ENCODE results near the gene FUT3. TPM values are rescaled to one million over a fixed set of nuclear protein-coding genes. Genes with fewer than 3 reads are reported as not detected.
"Not testable (repeated sequence)": the region's sequence is repeated elsewhere in the genome, so short reads cannot be mapped to it uniquely, and the experiment has no call there.

Gene FUT3
- polyA plus RNA-seq, 3 donors, result not detected

DNA sequence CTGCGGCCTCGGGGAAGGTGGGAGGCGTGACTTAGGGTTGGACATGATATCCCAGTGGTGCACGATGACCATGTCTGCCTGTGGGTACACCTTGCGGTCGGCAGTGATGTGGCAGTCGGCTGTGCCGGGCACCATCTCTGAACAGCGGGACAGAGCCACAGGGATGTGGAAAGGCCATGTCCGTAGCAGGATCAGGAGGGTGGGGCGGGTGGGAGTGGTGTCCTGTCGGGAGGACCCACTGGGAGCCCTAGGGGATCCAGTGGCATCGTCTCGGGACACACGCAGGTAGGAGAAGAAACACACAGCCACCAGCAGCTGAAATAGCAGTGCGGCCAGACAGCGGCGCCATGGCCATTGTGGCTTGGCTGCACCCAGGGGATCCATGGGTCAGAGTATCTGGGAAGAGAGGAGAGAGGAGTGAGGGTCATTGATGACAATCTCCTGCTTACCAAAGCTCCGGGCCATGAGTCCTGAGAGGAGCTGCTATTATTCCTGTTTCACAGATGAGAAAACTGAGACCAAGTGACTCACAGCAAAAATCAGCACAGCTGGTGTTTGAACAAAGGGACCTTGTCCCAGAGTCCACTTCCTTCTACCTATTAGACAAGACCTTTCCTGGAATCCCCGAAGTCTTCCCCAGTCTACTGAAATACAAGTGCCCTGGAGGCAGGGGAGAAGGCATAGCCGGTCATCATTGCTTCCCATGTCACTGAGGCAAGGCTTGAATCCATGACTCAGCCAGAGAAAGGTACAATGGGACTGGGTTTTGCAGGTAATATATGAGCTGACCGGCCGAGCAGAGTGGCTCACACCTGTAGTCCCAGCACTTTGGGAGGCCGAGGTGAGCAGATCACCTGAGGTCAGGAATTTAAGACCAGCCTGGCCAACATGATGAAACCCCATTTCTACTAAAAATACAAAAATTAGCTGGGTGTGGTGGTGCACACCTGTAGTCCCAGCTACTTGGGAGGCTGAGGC lies 6.5 kb downstream of the FUT3 start:
- no peaks in the 10 kb centered on the region for H3K36me3 ChIP-seq (replicated peaks in 1 of 2; ENCODE audit: control insufficient read depth in 1 of 2, insufficient read depth in 2 of 2, low read length in 2 of 2)
- H3K27me3 Mint-ChIP-seq (ENCODE audit: low read depth in 3 of 3), result peaks cover 0 to 3% (median 2%) of the 10 kb centered on the region in 3 donors
- no peaks in the 10 kb centered on the region for H3K9me3 ChIP-seq (replicated peaks in 1 of 2; ENCODE audit: control insufficient read depth in 1 of 2, insufficient read depth in 1 of 2, low read length in 2 of 2)
- no peaks in the 10 kb centered on the region for H3K9me3 Mint-ChIP-seq
- no peak overlapping the region for H3K4me3 ChIP-seq (replicated peaks in 1 of 3; ENCODE audit: low read depth in 2 of 3, low read length in 3 of 3)
- H4K20me1 ChIP-seq (ENCODE audit: insufficient read depth, low read length), result no peaks in the 10 kb centered on the region
- H3K36me3 Mint-ChIP-seq, result no peaks in the 10 kb centered on the region
- H3K9ac ChIP-seq (ENCODE audit: insufficient read depth, low read length, poor library complexity, severe bottlenecking), result no peak overlapping the region
- H3K4me2 ChIP-seq (replicated peaks; ENCODE audit: extremely low read depth, low read length, poor library complexity, severe bottlenecking), result no peak overlapping the region
- TF ChIP-seq, protein P1, sequence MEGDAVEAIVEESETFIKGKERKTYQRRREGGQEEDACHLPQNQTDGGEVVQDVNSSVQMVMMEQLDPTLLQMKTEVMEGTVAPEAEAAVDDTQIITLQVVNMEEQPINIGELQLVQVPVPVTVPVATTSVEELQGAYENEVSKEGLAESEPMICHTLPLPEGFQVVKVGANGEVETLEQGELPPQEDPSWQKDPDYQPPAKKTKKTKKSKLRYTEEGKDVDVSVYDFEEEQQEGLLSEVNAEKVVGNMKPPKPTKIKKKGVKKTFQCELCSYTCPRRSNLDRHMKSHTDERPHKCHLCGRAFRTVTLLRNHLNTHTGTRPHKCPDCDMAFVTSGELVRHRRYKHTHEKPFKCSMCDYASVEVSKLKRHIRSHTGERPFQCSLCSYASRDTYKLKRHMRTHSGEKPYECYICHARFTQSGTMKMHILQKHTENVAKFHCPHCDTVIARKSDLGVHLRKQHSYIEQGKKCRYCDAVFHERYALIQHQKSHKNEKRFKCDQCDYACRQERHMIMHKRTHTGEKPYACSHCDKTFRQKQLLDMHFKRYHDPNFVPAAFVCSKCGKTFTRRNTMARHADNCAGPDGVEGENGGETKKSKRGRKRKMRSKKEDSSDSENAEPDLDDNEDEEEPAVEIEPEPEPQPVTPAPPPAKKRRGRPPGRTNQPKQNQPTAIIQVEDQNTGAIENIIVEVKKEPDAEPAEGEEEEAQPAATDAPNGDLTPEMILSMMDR (IDR thresholded peaks at IDR 0.05), result no peak
- peaks cover 1% of the 10 kb centered on the region in 2 donors for H3K4me1 ChIP-seq (ENCODE audit: control insufficient read depth in 1 of 2, insufficient read depth in 2 of 2, low read length in 2 of 2)
- H3K27ac Mint-ChIP-seq, result peak overlapping the region in 1 of 7 donors; percentile 47
- H3K4me3 Mint-ChIP-seq, result no peak overlapping the region
- H3K27me3 ChIP-seq (ENCODE audit: control insufficient read depth in 2 of 2, insufficient read depth in 2 of 2, low read length in 2 of 2), result no peaks in the 10 kb centered on the region
- 89% methylated on average over 17 of the region's 24 CpGs for WGBS (ENCODE audit: insufficient coverage)
- intact Hi-C loops (cut with micrococcal nuclease), result no loop called here
- H3K27ac ChIP-seq (ENCODE audit: low read depth in 1 of 2, low read length in 2 of 2), result no peak overlapping the region
- H3K4me1 Mint-ChIP-seq, result peaks cover 1% of the 10 kb centered on the region
- H3K79me2 ChIP-seq (ENCODE audit: insufficient read depth, low read length), result no peaks in the 10 kb centered on the region
- no peak for DNase-seq
- H2AFZ ChIP-seq (ENCODE audit: insufficient read depth, low read depth, low read length, poor library complexity, severe bottlenecking), result no peak overlapping the region

DNA sequence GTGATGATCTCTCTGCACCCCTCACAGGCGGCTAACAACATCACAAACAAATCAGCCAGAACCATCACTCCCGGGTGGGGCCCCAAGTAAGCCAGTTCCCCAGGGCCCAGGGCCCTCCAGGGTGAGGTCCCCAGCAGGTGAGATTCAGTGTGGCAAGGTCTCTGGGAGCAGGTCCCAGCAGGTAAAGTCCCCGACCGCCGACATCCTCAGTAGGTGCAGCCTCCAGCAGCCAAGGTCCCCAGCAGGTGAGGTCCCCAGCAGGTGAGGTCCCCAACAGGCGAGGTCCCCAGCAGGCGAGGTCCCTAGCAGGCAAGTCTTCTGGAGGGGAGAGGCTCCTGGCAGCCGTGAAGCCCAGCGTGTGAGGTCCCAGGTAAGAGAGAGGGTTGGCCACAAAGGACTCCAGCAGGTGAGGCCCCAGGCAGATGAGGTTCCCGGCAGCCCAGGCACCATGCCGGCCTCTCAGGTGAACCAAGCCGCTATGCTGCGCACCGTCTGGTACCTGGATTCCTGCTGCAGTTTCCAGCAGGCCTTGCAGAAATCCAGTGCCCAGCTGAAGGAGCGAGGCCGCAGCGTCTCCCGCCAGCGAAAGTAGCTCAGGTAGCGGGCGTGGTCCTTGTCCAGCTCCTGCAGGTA lies 7.8 kb downstream of the FUT3 start:
- H4K20me1 ChIP-seq (ENCODE audit: insufficient read depth, low read length), result no peaks in the 10 kb centered on the region
- DNase-seq, result no peak
- H3K9ac ChIP-seq (ENCODE audit: insufficient read depth, low read length, poor library complexity, severe bottlenecking), result no peak overlapping the region
- intact Hi-C loops (cut with micrococcal nuclease), result no loop called here
- H3K4me1 Mint-ChIP-seq, result peaks cover 11% of the 10 kb centered on the region
- H3K4me3 ChIP-seq (replicated peaks in 1 of 3; ENCODE audit: low read depth in 2 of 3, low read length in 3 of 3), result no peak overlapping the region
- peaks cover 0 to under 1% of the 10 kb centered on the region in 2 donors for H3K27me3 ChIP-seq (ENCODE audit: control insufficient read depth in 2 of 2, insufficient read depth in 2 of 2, low read length in 2 of 2)
- H3K9me3 ChIP-seq (replicated peaks in 1 of 2; ENCODE audit: control insufficient read depth in 1 of 2, insufficient read depth in 1 of 2, low read length in 2 of 2), result no peaks in the 10 kb centered on the region
- H3K27ac Mint-ChIP-seq, result no peak overlapping the region
- H3K4me2 ChIP-seq (replicated peaks; ENCODE audit: extremely low read depth, low read length, poor library complexity, severe bottlenecking), result no peak overlapping the region
- H3K4me3 Mint-ChIP-seq, result no peak overlapping the region
- H3K79me2 ChIP-seq (ENCODE audit: insufficient read depth, low read length), result no peaks in the 10 kb centered on the region
- peaks cover 7 to 10% of the 10 kb centered on the region in 2 donors for H3K4me1 ChIP-seq (ENCODE audit: control insufficient read depth in 1 of 2, insufficient read depth in 2 of 2, low read length in 2 of 2)
- no peaks in the 10 kb centered on the region for H3K36me3 Mint-ChIP-seq
- TF ChIP-seq, protein P1 (IDR thresholded peaks at IDR 0.05), result no peak
- peaks cover 2 to 5% (median 2%) of the 10 kb centered on the region in 3 donors for H3K27me3 Mint-ChIP-seq (ENCODE audit: low read depth in 3 of 3)
- WGBS (ENCODE audit: insufficient coverage), result 97% methylated on average over 14 of the region's 21 CpGs
- no peaks in the 10 kb centered on the region for H3K36me3 ChIP-seq (replicated peaks in 1 of 2; ENCODE audit: control insufficient read depth in 1 of 2, insufficient read depth in 2 of 2, low read length in 2 of 2)
- H2AFZ ChIP-seq (ENCODE audit: insufficient read depth, low read depth, low read length, poor library complexity, severe bottlenecking), result no peak overlapping the region
- no peak overlapping the region for H3K27ac ChIP-seq (ENCODE audit: low read depth in 1 of 2, low read length in 2 of 2)
- H3K9me3 Mint-ChIP-seq, result no peaks in the 10 kb centered on the region

DNA sequence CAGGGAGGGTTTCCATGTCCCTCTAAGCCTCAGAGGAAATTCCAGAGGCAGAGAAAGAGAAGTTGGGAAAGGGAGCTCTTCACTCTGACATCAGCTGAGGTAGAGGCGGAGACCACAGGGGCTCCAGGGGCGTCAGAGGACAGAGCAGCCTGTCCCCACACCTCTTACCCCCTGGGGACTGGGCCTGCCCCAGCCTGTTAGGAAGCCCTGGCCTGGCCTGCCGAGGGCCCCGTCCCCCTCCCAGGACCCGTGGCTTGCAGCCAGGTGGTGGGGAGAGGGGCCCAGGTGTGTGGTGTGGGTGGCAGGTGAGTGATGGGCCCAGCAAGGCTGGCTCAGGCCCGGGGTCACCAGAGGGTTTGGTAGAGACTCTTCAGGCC lies 9.5 kb downstream of the FUT3 start:
- H3K27ac ChIP-seq (ENCODE audit: low read depth in 1 of 2, low read length in 2 of 2); H3K4me2 ChIP-seq (replicated peaks; ENCODE audit: extremely low read depth, low read length, poor library complexity, severe bottlenecking); DNase-seq; H3K4me3 Mint-ChIP-seq; H3K9me3 Mint-ChIP-seq; H3K36me3 Mint-ChIP-seq; intact Hi-C loops (cut with micrococcal nuclease); H3K9ac ChIP-seq (ENCODE audit: insufficient read depth, low read length, poor library complexity, severe bottlenecking); H3K4me3 ChIP-seq (replicated peaks in 1 of 3; ENCODE audit: low read depth in 2 of 3, low read length in 3 of 3); H3K36me3 ChIP-seq (replicated peaks in 1 of 2; ENCODE audit: control insufficient read depth in 1 of 2, insufficient read depth in 2 of 2, low read length in 2 of 2); H3K27ac Mint-ChIP-seq; H3K27me3 ChIP-seq (ENCODE audit: control insufficient read depth in 2 of 2, insufficient read depth in 2 of 2, low read length in 2 of 2); H2AFZ ChIP-seq (ENCODE audit: insufficient read depth, low read depth, low read length, poor library complexity, severe bottlenecking); H3K79me2 ChIP-seq (ENCODE audit: insufficient read depth, low read length); H3K4me1 ChIP-seq (ENCODE audit: control insufficient read depth in 1 of 2, insufficient read depth in 2 of 2, low read length in 2 of 2); H4K20me1 ChIP-seq (ENCODE audit: insufficient read depth, low read length); H3K9me3 ChIP-seq (replicated peaks in 1 of 2; ENCODE audit: control insufficient read depth in 1 of 2, insufficient read depth in 1 of 2, low read length in 2 of 2): not testable (repeated sequence)
- peaks cover 2 to 10% (median 10%) of the 10 kb centered on the region in 3 donors for H3K27me3 Mint-ChIP-seq (ENCODE audit: low read depth in 3 of 3)
- peaks cover 16% of the 10 kb centered on the region for H3K4me1 Mint-ChIP-seq
- no CpG with 5 or more reads among the region's 6 CpGs for WGBS (ENCODE audit: insufficient coverage)
